Endothelial cell (in vitro differentiated cells): ENCODE measurements around the gene GRM3. TPM values are rescaled to one million over a fixed set of nuclear protein-coding genes. Genes with fewer than 3 reads are reported as not detected.

Experiments used
- DNase-seq: peaks from one replicate; pipeline ENCODE4 v3.0.0; 2021; ENCODE audit warnings: low spot score
- H3K27ac Mint-ChIP-seq: one replicate; pipeline ENCODE4 v1.8.0; 2021; ENCODE audit warnings: mixed read lengths, inconsistent platforms; ENCODE audit not compliant: unreplicated experiment
- H3K27me3 Mint-ChIP-seq: one replicate; pipeline ENCODE4 v1.8.0; 2021; ENCODE audit warnings: mild to moderate bottlenecking, moderate library complexity, mixed read lengths, inconsistent platforms; ENCODE audit not compliant: unreplicated experiment
- H3K36me3 Mint-ChIP-seq: one replicate; pipeline ENCODE4 v1.8.0; 2021; ENCODE audit warnings: mild to moderate bottlenecking, low read depth, mixed read lengths, inconsistent platforms; ENCODE audit not compliant: unreplicated experiment
- H3K4me1 Mint-ChIP-seq: one replicate; pipeline ENCODE4 v1.8.0; 2021; ENCODE audit warnings: mild to moderate bottlenecking, mixed read lengths, inconsistent platforms; ENCODE audit not compliant: unreplicated experiment
- H3K4me3 Mint-ChIP-seq: one replicate; pipeline ENCODE4 v1.8.0; 2021; ENCODE audit warnings: mild to moderate bottlenecking, mixed read lengths, inconsistent platforms; ENCODE audit not compliant: unreplicated experiment
- H3K9me3 Mint-ChIP-seq: one replicate; pipeline ENCODE4 v1.8.0; 2021; ENCODE audit warnings: mixed read lengths, inconsistent platforms; ENCODE audit not compliant: unreplicated experiment
- CTCF ChIP-seq: fragments of 200-600 bp; sonication (generic); IDR thresholded peaks from one replicate; pipeline ENCODE4 v1.5.0; 2021; ENCODE audit warnings: antibody characterized with exemption; ENCODE audit not compliant: unreplicated experiment
- total RNA-seq: library from RNA; stranded (reverse); fragmentation: NEBNext Ultra II Directional; extraction: Animal tissue kit (Norgen Biotek cat#: 25700); gene quantifications from one replicate; pipeline ENCODE4 v1.2.1, GENCODE V29; 2021; ENCODE audit not compliant: unreplicated experiment

The GRM3 gene
- total RNA-seq, 1 donor from 2014 or later = not detected

- TF ChIP-seq CTCF = no peak
- Mint-ChIP-seq H3K27me3 (no peaks in the 10 kb centered on the region), H3K9me3 (no peaks in the 10 kb centered on the region), H3K36me3 (no peaks in the 10 kb centered on the region), H3K27ac (no peak overlapping the region), H3K4me1 (peaks cover 8% of the 10 kb centered on the region), H3K4me3 (no peak overlapping the region)
- no peak for DNase-seq
Measured at GRCh38 chr7:86788948-86789347, 145.2 kb downstream of the GRM3 start.

GRCh38 chr7:86790383-86790782, 146.7 kb downstream of the GRM3 start:
- Mint-ChIP-seq H3K9me3 (no peaks in the 10 kb centered on the region), H3K4me3 (no peak overlapping the region), H3K36me3 (no peaks in the 10 kb centered on the region), H3K27ac (no peak overlapping the region), H3K27me3 (peaks cover 1% of the 10 kb centered on the region), H3K4me1 (peaks cover 8% of the 10 kb centered on the region)
- no peak for TF ChIP-seq CTCF
- DNase-seq = no peak

- no peaks in the 10 kb centered on the region for H3K9me3 Mint-ChIP-seq
- no peak overlapping the region for H3K4me3 Mint-ChIP-seq
- H3K27me3 Mint-ChIP-seq = peaks cover 3% of the 10 kb centered on the region
- peaks cover 8% of the 10 kb centered on the region for H3K4me1 Mint-ChIP-seq
- peaks cover under 1% of the 10 kb centered on the region for H3K36me3 Mint-ChIP-seq
- no peak for TF ChIP-seq CTCF
- no peak for DNase-seq
- H3K27ac Mint-ChIP-seq = no peak overlapping the region
Measured at GRCh38 chr7:86792260-86792659, 148.6 kb downstream of the GRM3 start.

GRCh38 chr7:86793136-86793535, 149.4 kb downstream of the GRM3 start:
- no peak for DNase-seq
- no peak overlapping the region for H3K27ac Mint-ChIP-seq
- H3K36me3 Mint-ChIP-seq = peaks cover 4% of the 10 kb centered on the region
- TF ChIP-seq CTCF = no peak
- H3K4me1 Mint-ChIP-seq = peaks cover 8% of the 10 kb centered on the region
- no peak overlapping the region for H3K4me3 Mint-ChIP-seq
- H3K9me3 Mint-ChIP-seq = no peaks in the 10 kb centered on the region
- H3K27me3 Mint-ChIP-seq = peaks cover 6% of the 10 kb centered on the region

GRCh38 chr7:86814661-86815379, 171.1 kb downstream of the GRM3 start:
- H3K27ac Mint-ChIP-seq = no peak overlapping the region
- DNase-seq = peak; percentile 28
- no peaks in the 10 kb centered on the region for H3K9me3 Mint-ChIP-seq
- no peaks in the 10 kb centered on the region for H3K4me1 Mint-ChIP-seq
- H3K36me3 Mint-ChIP-seq = no peaks in the 10 kb centered on the region
- peak; percentile 63 for TF ChIP-seq CTCF
- peaks cover 1% of the 10 kb centered on the region for H3K27me3 Mint-ChIP-seq
- no peak overlapping the region for H3K4me3 Mint-ChIP-seq
